ENCODE results near the gene ARSA. TPM values are rescaled to one million over a fixed set of nuclear protein-coding genes. Genes with fewer than 3 reads are reported as not detected.

Gene ARSA
- total RNA-seq, 4 donors from 2014 or later, result 19.9 to 56.1 (median 32.4) TPM

GRCh38 chr22:50621356-50621880 lies 6.5 kb downstream of the ARSA start:
- TF ChIP-seq CTCF (IDR thresholded peaks at IDR 0.05; ENCODE audit: low read depth), result no peak

- TF ChIP-seq CTCF (IDR thresholded peaks at IDR 0.05; ENCODE audit: low read depth), result no peak
Observed at GRCh38 chr22:50620593-50621355, 7.2 kb downstream of the ARSA start.

GRCh38 chr22:50613291-50613981 lies 14.5 kb downstream of the ARSA start:
- no peak for TF ChIP-seq CTCF (IDR thresholded peaks at IDR 0.05; ENCODE audit: low read depth)

GRCh38 chr22:50612528-50613221 lies 15.3 kb downstream of the ARSA start:
- no peak for TF ChIP-seq CTCF (IDR thresholded peaks at IDR 0.05; ENCODE audit: low read depth)

- TF ChIP-seq CTCF (IDR thresholded peaks at IDR 0.05; ENCODE audit: low read depth), result no peak
Observed at GRCh38 chr22:50612168-50612527, 15.8 kb downstream of the ARSA start.

- no peak for TF ChIP-seq CTCF (IDR thresholded peaks at IDR 0.05; ENCODE audit: low read depth)
Observed at GRCh38 chr22:50611341-50612060, 16.5 kb downstream of the ARSA start.

Measured in subcutaneous adipose tissue (tissue), 4 donors.